OCI-LY1 (cell line): ENCODE measurements around the gene CHN1.

ENCODE experiments used
- H2AFZ ChIP-seq: fragments of 200-600 bp; sonication (generic), shearing (Covaris generic); 2 replicates; pipeline ENCODE4 v1.6.0; 2014; ENCODE audit warnings: antibody characterized with exemption, mild to moderate bottlenecking, low read length
- H3F3A ChIP-seq: fragments of 200-600 bp; sonication (generic), shearing (Covaris generic); 2 replicates; pipeline ENCODE4 v1.6.0; 2014; ENCODE audit warnings: mild to moderate bottlenecking, antibody characterized with exemption, low read length, moderate library complexity; ENCODE audit not compliant: insufficient read depth
- H3K27ac ChIP-seq: fragments of 200-600 bp; sonication (generic); 2 replicates; pipeline ENCODE4 v1.5.1; 2014; ENCODE audit warnings: low read length, mixed run types, mild to moderate bottlenecking, low read depth; ENCODE audit not compliant: poor library complexity, severe bottlenecking
- H3K27me3 ChIP-seq: fragments of 200-600 bp; sonication (generic); 2 replicates; pipeline ENCODE4 v1.6.0; 2014; ENCODE audit warnings: antibody characterized with exemption, mild to moderate bottlenecking, low read length, moderate library complexity; ENCODE audit not compliant: insufficient read depth
- H3K36me3 ChIP-seq: fragments of 200-600 bp; sonication (generic); 2 replicates; pipeline ENCODE4 v1.6.1; 2014; ENCODE audit warnings: mild to moderate bottlenecking, antibody characterized with exemption, low read length, moderate library complexity, mixed read lengths; ENCODE audit not compliant: insufficient read depth
- H3K4me1 ChIP-seq: fragments of 200-600 bp; sonication (generic); 2 replicates; pipeline ENCODE4 v1.5.1; 2014; ENCODE audit warnings: mild to moderate bottlenecking, low read length, moderate library complexity; ENCODE audit not compliant: insufficient read depth, severe bottlenecking
- H3K4me2 ChIP-seq: fragments of 200-600 bp; sonication (generic), shearing (Covaris generic); 2 replicates; pipeline ENCODE4 v1.6.1; 2014; ENCODE audit warnings: low read length
- H3K4me3 ChIP-seq: fragments of 200-600 bp; sonication (generic); 2 replicates; pipeline ENCODE4 v1.5.1; 2014; ENCODE audit warnings: low read length, low read depth, mild to moderate bottlenecking, mixed read lengths; ENCODE audit not compliant: poor library complexity, severe bottlenecking
- H3K79me2 ChIP-seq: fragments of 200-600 bp; shearing (Covaris generic); 2 replicates; pipeline ENCODE4 v1.6.1; 2016; ENCODE audit warnings: mixed run types, low read length, mixed read lengths; ENCODE audit not compliant: insufficient read depth
- H3K9ac ChIP-seq: fragments of 200-600 bp; sonication (generic), shearing (Covaris generic); 2 replicates; pipeline ENCODE4 v1.6.1; 2014; ENCODE audit warnings: mild to moderate bottlenecking, low read length, mixed read lengths
- H3K9me2 ChIP-seq: fragments of 200-600 bp; sonication (generic), shearing (Covaris generic); 2 replicates; pipeline ENCODE4 v1.6.1; 2014; ENCODE audit warnings: low read depth, mild to moderate bottlenecking, low read length, mixed read lengths
- H3K9me3 ChIP-seq: fragments of 200-600 bp; shearing (Covaris generic); 2 replicates; pipeline ENCODE4 v1.6.1; 2014; ENCODE audit warnings: low read length, mixed read lengths
- H4K20me1 ChIP-seq: fragments of 200-600 bp; sonication (generic), shearing (Covaris generic); 2 replicates; pipeline ENCODE4 v1.6.0; 2016; ENCODE audit warnings: mild to moderate bottlenecking, low read length; ENCODE audit not compliant: insufficient read depth
- EZH2 ChIP-seq: fragments of 200-600 bp; sonication (generic), shearing (Covaris generic); IDR thresholded peaks from 2 replicates; pipeline ENCODE4 v1.8.0; 2017; ENCODE audit warnings: borderline replicate concordance, mixed run types, mild to moderate bottlenecking, antibody characterized with exemption, low read length, moderate library complexity, mixed read lengths
- TF ChIP-seq, protein P1 (sequence below): fragments of 200-600 bp; sonication (generic), shearing (Covaris generic); IDR thresholded peaks from 2 replicates; pipeline ENCODE4 v1.5.1; 2017; ENCODE audit warnings: mild to moderate bottlenecking, antibody characterized with exemption, low read length, moderate library complexity, mixed read lengths

CHN1 gene

DNA sequence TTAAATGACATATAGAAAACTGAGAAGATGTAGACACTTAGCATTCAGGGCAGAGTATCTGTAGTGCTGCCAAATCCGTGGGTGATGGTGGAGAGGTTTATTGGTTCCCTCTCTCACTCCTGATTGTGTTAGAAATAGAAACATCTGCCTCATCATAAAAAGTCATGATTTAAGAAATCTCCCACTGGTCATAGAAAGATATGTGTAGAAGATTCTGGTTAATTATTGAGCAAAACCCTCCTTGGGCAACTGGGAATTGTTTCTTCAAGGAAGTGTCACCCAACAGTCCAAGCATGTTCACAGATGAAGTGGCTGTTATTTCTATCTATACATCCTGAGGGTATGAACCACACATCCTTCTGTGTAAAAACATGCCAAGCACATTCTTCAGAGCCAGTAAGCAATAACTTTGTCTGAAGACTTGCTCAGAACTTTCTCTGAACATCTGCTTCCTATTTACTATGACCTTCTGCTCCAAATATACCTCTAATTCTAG, 207.4 kb downstream of the CHN1 start:
- Histone ChIP-seq H3K36me3 (no peaks in the 10 kb centered on the region), H3F3A (no peaks in the 10 kb centered on the region), H3K79me2 (no peaks in the 10 kb centered on the region), H3K4me1 (no peaks in the 10 kb centered on the region), H3K9ac (no peak overlapping the region), H3K27ac (no peak overlapping the region), H3K27me3 (no peaks in the 10 kb centered on the region), H3K9me2 (no peaks in the 10 kb centered on the region), H2AFZ (no peak overlapping the region), H3K4me3 (no peak overlapping the region), H4K20me1 (no peaks in the 10 kb centered on the region), H3K4me2 (no peak overlapping the region), H3K9me3 (no peaks in the 10 kb centered on the region)
- TF ChIP-seq, protein P1, sequence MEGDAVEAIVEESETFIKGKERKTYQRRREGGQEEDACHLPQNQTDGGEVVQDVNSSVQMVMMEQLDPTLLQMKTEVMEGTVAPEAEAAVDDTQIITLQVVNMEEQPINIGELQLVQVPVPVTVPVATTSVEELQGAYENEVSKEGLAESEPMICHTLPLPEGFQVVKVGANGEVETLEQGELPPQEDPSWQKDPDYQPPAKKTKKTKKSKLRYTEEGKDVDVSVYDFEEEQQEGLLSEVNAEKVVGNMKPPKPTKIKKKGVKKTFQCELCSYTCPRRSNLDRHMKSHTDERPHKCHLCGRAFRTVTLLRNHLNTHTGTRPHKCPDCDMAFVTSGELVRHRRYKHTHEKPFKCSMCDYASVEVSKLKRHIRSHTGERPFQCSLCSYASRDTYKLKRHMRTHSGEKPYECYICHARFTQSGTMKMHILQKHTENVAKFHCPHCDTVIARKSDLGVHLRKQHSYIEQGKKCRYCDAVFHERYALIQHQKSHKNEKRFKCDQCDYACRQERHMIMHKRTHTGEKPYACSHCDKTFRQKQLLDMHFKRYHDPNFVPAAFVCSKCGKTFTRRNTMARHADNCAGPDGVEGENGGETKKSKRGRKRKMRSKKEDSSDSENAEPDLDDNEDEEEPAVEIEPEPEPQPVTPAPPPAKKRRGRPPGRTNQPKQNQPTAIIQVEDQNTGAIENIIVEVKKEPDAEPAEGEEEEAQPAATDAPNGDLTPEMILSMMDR: no peak
- TF ChIP-seq EZH2: no peak

DNA sequence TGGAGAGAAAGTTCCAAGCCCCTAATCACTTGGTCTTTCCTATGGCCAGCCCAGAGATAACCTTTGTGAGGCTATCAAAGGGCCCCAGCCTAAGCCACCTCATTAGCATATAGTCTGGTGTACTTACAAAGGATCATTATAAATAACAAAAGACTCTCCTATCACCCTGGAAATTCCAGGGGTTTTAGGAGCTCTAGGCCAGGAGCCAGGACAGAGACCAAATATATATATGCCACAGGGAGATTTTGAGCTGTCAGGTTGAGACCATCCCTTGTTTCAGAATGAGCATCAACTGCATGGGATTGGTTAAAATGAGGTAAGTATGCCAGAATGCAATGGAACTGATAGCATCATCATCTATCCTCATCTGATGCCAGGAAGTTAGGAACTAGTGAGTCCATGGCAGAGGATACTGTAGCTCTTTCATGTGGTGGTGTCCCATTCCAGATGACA, 208.8 kb downstream of the CHN1 start:
- H3K27ac ChIP-seq: no peak overlapping the region
- H3K9me3 ChIP-seq: no peaks in the 10 kb centered on the region
- no peaks in the 10 kb centered on the region for H4K20me1 ChIP-seq
- H3K27me3 ChIP-seq: no peaks in the 10 kb centered on the region
- no peaks in the 10 kb centered on the region for H3K36me3 ChIP-seq
- no peak overlapping the region for H3K9ac ChIP-seq
- H3K4me3 ChIP-seq: no peak overlapping the region
- no peaks in the 10 kb centered on the region for H3K79me2 ChIP-seq
- no peak overlapping the region for H2AFZ ChIP-seq
- no peak overlapping the region for H3K4me2 ChIP-seq
- TF ChIP-seq, protein P1: no peak
- TF ChIP-seq EZH2: no peak
- no peaks in the 10 kb centered on the region for H3F3A ChIP-seq
- H3K9me2 ChIP-seq: no peaks in the 10 kb centered on the region
- no peaks in the 10 kb centered on the region for H3K4me1 ChIP-seq

DNA sequence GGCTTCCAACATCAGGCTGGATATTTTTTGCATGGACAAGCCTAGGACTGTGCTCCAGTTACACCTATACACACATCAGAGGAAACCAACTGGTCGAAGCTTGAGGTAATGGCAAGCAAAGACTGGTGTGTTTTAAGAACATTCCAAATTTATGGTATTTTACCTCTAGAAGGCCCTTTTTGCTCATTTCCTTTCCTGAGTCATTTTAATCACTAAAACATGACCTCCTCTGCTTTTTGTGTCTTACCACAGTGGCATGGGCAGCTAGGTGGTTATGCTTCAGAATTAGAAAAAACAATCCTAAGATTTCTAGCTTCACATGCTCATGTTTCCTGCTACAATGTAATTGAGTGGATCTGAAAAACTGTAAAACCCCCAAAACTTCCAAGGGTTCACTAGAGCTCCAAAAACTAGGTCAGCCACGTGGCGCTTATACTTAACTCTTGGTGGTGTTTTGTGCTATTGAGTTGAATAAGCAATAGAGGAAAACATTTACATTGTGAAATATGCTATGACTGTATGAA, 210.3 kb downstream of the CHN1 start:
- Histone ChIP-seq H3K27ac (no peak overlapping the region), H4K20me1 (no peaks in the 10 kb centered on the region), H3K4me2 (no peak overlapping the region), H3F3A (no peaks in the 10 kb centered on the region), H3K9me2 (no peaks in the 10 kb centered on the region), H3K79me2 (no peaks in the 10 kb centered on the region), H3K4me1 (no peaks in the 10 kb centered on the region), H3K9ac (no peak overlapping the region), H3K27me3 (no peaks in the 10 kb centered on the region), H3K9me3 (no peaks in the 10 kb centered on the region), H2AFZ (no peak overlapping the region), H3K36me3 (no peaks in the 10 kb centered on the region), H3K4me3 (no peak overlapping the region)
- no peak for TF ChIP-seq EZH2
- TF ChIP-seq, protein P1: no peak
